HUDEP-2 (cell line): ENCODE results near the gene CDH20.

Source experiments
- DNase-seq, 76 experiments: peaks; one replicate each; lab custom pipeline; 2025; ENCODE audit not compliant: unreplicated experiment in 76 of 76; lab: John Stamatoyannopoulos, UW

CDH20 gene

GRCh38 chr18:61502472-61502871 lies 169.2 kb downstream of the CDH20 start:
- peak in 18 of 76 experiments; percentile 1 to 48 (median 20) for DNase-seq

- no peak for DNase-seq
Observed at GRCh38 chr18:61503688-61504087, 170.5 kb downstream of the CDH20 start.

- DNase-seq, result no peak
Observed at GRCh38 chr18:61528961-61529360, 195.7 kb downstream of the CDH20 start.

- DNase-seq, result no peak
Observed at GRCh38 chr18:61530681-61531080, 197.5 kb downstream of the CDH20 start.

GRCh38 chr18:61531182-61531581 lies 198.0 kb downstream of the CDH20 start:
- no peak for DNase-seq

GRCh38 chr18:61531891-61532290 lies 198.7 kb downstream of the CDH20 start:
- no peak for DNase-seq

- no peak for DNase-seq
Observed at GRCh38 chr18:61535401-61535800, 202.2 kb downstream of the CDH20 start.

- DNase-seq, result no peak
Observed at GRCh38 chr18:61541673-61542072, 208.4 kb downstream of the CDH20 start.

- DNase-seq, result no peak
Observed at GRCh38 chr18:61542596-61542995, 209.4 kb downstream of the CDH20 start.

- DNase-seq, result no peak
Observed at GRCh38 chr18:61543518-61543917, 210.3 kb downstream of the CDH20 start.

DNA sequence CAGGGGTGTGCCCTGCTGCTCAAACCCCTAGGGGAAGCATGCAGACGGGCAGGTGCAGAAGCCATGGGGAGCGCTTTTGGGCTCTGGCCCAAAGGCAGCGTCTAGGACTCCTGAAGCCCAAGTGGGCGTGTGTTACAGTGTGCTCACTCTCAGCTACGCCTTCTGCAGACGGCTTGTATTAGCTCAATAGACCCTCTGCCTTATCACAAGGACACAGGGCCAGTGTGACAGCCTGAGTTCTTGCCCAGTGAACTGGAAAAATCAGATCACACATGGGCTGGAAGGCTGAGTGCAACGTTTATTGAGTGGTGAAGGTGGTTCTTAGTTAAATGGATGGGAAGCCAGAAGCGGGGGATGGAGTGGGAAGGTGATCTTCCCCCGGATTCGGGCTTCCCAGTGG lies 210.9 kb downstream of the CDH20 start:
- peak in 2 of 76 experiments; percentile 27 to 48 for DNase-seq

DNA sequence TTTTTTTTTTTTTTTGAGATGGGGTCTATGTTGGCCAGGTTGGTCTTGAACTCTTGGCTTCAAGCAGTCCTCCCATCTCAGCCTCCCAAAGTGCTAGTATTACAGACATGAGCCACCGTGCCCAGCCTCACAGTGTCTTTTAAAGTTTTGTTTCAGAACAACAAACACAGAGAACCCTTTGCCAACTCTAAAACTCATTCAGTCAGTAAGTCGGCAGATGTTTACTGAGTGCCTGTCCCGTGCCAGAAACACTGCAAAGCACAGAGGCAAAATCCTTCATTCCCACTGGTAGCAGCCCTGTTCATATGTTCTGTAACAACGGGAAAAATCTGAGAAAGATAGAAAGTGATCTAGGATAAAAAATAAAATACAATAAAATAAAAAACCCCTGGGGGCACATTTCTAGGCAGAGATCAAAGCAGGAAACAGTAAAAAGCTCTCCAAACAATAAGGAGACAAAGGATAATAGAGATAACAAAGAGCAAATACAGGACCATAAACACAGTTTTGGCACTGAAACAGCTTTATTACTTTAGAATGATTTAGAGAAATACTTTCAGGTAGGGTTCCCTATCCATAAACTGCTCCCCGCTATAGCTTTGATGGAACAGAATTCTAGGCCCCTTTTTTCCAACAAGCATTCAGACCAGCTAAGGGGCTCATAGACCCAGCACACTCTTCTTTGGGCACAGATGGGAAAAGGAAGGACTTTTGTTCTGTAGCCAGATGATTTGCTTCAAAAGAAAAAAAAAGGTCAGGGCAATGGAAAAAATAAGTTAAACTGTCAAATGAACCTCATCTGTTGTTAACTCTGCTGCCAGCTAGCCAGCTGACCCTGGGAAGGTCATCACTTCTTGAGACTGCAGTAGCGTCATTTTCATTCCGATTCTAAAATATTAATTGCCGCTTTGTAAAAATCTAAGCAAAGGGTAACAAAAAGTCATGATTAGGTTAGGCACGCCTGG lies 212.3 kb downstream of the CDH20 start:
- no peak for DNase-seq

DNA sequence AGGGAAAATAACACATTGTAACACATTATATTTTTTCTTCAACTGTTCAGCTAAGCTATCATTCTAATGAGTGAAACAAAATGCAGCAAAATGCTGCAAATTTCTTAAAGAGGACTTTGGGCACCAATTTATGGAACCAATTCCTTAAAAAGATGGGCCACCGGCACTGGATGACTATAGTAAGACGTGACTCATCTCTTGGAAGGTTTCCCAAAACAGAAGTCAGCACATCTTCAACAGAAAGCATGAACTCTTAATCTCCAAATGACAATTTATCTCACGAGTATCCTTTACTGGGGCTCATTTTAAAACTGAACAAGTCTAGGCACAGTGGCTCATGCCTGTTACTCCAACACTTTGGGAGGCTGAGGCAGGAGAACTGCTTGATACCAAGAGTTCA lies 213.4 kb downstream of the CDH20 start:
- peak in 10 of 76 experiments; percentile 1 to 46 (median 16) for DNase-seq

DNA sequence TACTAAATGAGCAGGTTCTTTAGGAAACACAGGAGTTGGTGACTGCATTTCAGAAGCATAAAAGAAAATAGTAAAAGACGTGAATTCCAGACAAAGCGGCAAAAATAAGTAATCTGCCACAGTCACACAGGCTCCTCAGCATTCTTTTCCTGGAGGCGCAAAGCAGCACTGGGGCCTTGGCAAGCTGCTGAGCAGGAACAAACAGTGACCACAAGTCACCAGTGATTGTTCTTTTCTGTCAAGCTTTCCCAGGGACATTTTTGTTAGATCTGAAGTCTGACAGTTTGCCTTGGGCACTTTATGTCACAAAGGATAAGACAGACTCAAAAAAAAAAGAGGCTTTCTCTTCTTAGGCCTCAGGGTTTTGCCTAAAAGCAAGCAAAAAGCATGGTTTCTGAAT lies 216.2 kb downstream of the CDH20 start:
- DNase-seq, result no peak

DNA sequence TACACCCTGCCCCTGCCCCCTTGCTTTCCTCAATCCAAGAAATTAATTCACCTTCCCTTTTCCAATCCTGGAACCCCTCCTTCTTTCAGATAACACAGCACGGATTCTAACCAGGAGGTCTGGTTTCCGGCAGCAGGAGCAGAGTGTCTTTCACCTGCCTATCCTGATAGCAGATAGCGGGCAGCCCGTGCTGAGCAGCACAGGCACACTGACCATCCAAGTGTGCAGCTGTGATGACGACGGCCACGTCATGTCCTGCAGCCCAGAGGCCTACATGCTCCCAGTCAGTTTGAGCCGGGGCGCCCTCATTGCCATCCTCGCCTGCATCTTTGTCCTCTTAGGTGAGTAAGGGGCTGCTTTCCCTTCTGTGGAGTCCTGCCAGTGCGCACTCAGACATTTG lies 216.7 kb downstream of the CDH20 start:
- no peak for DNase-seq

DNA sequence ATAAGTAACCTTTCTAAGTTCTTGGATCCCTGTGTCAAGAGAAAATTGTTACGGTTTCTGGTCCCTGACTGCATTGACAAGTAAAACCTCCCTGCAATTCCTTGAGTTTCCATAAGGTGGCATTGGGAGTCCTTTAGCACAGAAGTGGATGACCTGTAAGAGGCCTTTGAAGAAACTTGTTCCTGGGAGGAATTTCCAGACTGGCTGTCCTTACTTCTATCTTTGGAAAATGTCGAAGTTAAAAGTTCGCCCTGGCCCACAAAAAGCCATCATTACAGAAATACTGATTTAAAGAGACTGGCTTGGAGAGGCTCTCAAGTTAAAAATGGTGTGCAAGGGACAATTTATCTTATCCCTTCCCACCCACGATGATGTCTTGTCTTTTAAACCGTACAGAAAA lies 218.4 kb downstream of the CDH20 start:
- peak in 24 of 76 experiments; percentile 0 to 67 (median 26) for DNase-seq

DNA sequence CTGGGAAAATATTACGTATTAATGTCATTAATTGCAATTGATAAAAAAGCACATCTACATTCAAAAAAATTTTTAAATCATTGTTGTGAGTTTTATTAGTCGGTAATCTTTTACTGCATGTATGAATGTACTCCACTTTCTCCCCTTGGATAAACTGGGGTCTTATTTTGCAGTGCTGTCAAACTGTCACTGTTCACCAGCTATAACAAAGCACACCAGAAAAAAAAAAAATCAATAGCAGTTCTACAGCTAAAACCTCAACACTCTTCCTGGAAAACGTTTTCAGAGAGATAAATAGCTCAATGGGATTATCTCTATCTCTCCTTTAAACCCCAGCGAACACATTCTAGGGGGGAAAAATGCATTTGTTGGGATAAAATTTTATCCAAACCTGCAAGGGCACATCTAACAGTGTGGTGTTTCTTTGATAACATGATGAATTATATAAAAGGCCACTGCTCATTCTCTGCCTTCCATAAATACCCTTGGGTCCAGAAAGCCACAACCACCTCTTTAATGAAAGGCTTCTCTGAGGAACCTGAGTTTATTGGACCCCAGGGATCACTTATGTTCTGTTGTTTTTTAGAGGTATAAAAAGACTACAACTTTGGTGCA lies 219.9 kb downstream of the CDH20 start:
- no peak for DNase-seq

- no peak for DNase-seq
Observed at GRCh38 chr18:61554117-61554776, 221.0 kb downstream of the CDH20 start.

GRCh38 chr18:61554946-61555361 lies 221.7 kb downstream of the CDH20 start:
- no peak for DNase-seq

DNA sequence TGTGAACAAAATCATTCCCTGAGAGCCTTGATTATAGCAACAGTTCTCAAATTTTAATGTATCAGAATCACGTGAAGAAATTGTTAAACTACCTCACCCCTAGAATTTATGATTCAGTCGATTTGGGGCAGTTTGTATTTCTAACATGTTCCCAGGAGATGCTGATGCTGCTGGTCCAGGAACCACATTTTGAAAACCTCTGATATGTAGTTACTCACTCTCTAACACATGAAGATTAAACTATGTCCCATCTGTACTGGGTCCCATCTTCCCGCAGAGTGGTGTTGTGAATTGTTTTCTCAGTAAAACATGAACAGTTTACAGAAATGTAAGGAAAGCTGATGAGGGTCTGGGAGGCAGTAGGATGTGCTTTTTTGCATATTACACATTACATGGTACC lies 223.1 kb downstream of the CDH20 start:
- no peak for DNase-seq

DNA sequence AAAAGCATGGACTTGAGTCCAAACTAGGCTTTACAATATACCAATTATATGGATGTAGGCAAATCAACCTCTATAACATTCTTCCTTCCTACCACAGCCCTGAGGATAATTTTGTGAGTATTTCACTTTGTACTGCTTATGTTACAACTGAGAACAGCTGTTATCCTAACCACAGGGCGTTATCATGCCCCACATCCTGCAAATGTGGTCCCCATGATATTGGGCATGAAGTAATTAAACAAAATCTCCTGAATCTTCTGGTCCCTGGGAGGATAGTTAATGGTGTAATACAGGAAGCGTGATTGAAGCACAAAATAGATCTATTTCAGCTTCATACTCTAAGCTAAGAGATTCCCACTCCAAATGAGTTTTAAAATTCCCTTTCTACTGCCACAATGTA lies 223.6 kb downstream of the CDH20 start:
- DNase-seq, result no peak
